Suprapubic skin (tissue), 4 donors: Measurements from ENCODE around the gene DIAPH2. TPM values are rescaled to one million over a fixed set of nuclear protein-coding genes. Genes with fewer than 3 reads are reported as not detected.
"Not testable (repeated sequence)": the region's sequence is repeated elsewhere in the genome, so short reads cannot be mapped to it uniquely, and the experiment has no call there.

Experiments used
- DNase-seq, 2 donors: peaks; one replicate each; pipeline ENCODE4 v3.0.0-alpha.2; 2019; ENCODE audit warnings: low spot score in 2 of 2
- H3K27ac ChIP-seq: fragments of 200-600 bp; sonication (generic); one replicate; pipeline ENCODE4 v1.5.1; 2019
- H3K27me3 ChIP-seq: fragments of 200-600 bp; sonication (generic); one replicate; pipeline ENCODE4 v1.5.1; 2019
- H3K36me3 ChIP-seq: fragments of 200-600 bp; sonication (generic); one replicate; pipeline ENCODE4 v1.5.1; 2019
- H3K4me1 ChIP-seq: fragments of 200-600 bp; sonication (generic); one replicate; pipeline ENCODE4 v1.5.1; 2019
- H3K4me3 ChIP-seq: fragments of 200-600 bp; sonication (generic); one replicate; pipeline ENCODE4 v1.5.1; 2019; ENCODE audit warnings: mild to moderate bottlenecking
- H3K9me3 ChIP-seq: fragments of 200-600 bp; sonication (generic); one replicate; pipeline ENCODE4 v1.5.1; 2019
- EP300 ChIP-seq: sonication (generic); formaldehyde crosslinking; IDR thresholded peaks from one replicate; pipeline ENCODE4 v1.6.1; 2017; ENCODE audit warnings: antibody characterized with exemption
- POLR2A ChIP-seq, 2 donors: fragments of 450-650 bp; IDR thresholded peaks; one replicate each; pipeline ENCODE4 v1.6.1; 2017; ENCODE audit warnings: antibody characterized with exemption in 2 of 2, mild to moderate bottlenecking in 2 of 2, moderate library complexity in 2 of 2
- POLR2AphosphoS5 ChIP-seq, 3 donors: sonication (generic); formaldehyde crosslinking; IDR thresholded peaks; one replicate each; pipeline ENCODE4 v1.6.1; 2017; ENCODE audit warnings: antibody characterized with exemption in 3 of 3
- WGBS: methylation state at CpG from one replicate; pipeline ENCODE4 v1.1.5; 2018; 5-methylcytosine and 5-hydroxymethylcytosine counted together
- total RNA-seq, 4 donors: library from RNA; depleted of rRNA; stranded (reverse); fragments of >200 nt; gene quantifications; one replicate each; pipeline ENCODE4 v1.1.0, GENCODE V29; 2016
- TF ChIP-seq, protein P1 (sequence below), 2 donors: fragments of 200-600 bp in 1 of 2; fragments of 450-650 bp in 1 of 2; sonication (generic) in 1 of 2; IDR thresholded peaks; one replicate each; pipeline ENCODE4 v1.5.1; 2016 to 2019; ENCODE audit warnings: antibody characterized with exemption in 2 of 2, mild to moderate bottlenecking in 1 of 2, moderate library complexity in 1 of 2

The DIAPH2 gene
- total RNA-seq, 4 donors from 2014 or later = 17.5 to 38.7 (median 18.6) TPM

DNA sequence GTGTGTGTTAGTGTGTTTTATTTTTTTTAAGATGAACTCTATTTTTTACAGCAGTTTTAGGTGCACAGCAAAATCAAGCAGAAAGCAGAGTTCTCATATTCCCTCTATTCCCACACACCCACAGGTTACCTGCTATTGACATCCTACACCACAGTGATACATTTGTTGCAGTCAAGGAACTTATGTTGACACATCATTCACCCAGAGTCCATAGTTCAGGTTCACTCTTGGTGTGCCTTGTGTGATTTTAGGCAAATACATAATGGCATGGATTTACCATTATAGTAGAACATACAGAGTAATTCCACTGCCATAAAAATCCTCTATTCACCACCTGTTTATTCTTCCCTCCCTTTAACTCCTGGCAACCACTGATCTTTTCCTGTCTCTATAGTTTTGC is 28.7 kb downstream of the DIAPH2 start:
- no peak overlapping the region for H3K27ac ChIP-seq
- TF ChIP-seq, protein P1, sequence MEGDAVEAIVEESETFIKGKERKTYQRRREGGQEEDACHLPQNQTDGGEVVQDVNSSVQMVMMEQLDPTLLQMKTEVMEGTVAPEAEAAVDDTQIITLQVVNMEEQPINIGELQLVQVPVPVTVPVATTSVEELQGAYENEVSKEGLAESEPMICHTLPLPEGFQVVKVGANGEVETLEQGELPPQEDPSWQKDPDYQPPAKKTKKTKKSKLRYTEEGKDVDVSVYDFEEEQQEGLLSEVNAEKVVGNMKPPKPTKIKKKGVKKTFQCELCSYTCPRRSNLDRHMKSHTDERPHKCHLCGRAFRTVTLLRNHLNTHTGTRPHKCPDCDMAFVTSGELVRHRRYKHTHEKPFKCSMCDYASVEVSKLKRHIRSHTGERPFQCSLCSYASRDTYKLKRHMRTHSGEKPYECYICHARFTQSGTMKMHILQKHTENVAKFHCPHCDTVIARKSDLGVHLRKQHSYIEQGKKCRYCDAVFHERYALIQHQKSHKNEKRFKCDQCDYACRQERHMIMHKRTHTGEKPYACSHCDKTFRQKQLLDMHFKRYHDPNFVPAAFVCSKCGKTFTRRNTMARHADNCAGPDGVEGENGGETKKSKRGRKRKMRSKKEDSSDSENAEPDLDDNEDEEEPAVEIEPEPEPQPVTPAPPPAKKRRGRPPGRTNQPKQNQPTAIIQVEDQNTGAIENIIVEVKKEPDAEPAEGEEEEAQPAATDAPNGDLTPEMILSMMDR (IDR thresholded peaks at IDR 0.05) = no peak
- TF ChIP-seq EP300 (no peak), POLR2A (IDR thresholded peaks at IDR 0.05) (no peak), POLR2AphosphoS5 (IDR thresholded peaks at IDR 0.05) (no peak)
- no peaks in the 10 kb centered on the region for H3K4me1 ChIP-seq
- no peak overlapping the region for H3K4me3 ChIP-seq
- H3K9me3 ChIP-seq = no peaks in the 10 kb centered on the region
- no peaks in the 10 kb centered on the region for H3K27me3 ChIP-seq
- H3K36me3 ChIP-seq = no peaks in the 10 kb centered on the region
- DNase-seq = no peak

DNA sequence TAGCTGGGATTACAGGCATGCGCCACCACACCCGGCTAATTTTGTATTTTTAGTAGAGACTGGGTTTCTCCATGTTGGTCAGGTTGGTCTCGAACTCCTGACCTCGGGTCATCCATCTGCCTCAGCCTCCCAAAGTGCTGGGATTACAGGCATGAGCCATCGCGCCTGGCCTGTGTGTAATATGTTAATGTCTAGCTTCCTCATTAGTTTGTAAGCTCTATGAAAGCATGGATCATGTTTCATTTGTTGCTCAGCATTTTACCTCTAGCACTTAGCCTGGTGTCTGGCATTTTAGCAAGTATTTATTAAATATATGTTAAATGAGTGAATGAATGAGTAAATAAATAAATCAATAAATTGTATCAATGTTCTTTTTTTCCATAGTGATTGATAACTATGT is 29.8 kb downstream of the DIAPH2 start:
- H3K9me3 ChIP-seq, H3K36me3 ChIP-seq, DNase-seq, H3K4me3 ChIP-seq, H3K27ac ChIP-seq, H3K27me3 ChIP-seq, H3K4me1 ChIP-seq: not testable (repeated sequence)
- 85% methylated on average over 6 of the region's 6 CpGs for WGBS

DNA sequence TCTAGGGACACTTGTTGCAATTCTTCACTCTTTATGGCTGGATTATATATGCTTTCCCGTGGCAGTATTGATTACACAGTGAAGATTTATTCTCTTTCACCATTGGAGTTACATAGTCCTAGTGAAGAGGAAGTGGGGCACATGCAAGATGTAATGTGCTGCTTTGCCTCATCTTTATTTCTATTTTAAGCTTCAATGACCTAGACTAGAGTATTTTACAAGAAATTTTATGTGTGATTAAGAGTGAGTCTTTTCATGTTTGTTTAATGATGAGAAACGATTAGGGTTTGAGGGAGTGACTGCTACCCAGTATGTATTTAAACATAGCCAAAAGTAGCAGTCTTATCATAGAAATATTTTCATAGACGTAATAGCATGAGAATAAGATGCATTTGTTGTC is 30.8 kb downstream of the DIAPH2 start:
- Histone ChIP-seq H3K36me3 (no peaks in the 10 kb centered on the region), H3K27ac (no peak overlapping the region), H3K4me3 (no peak overlapping the region), H3K9me3 (no peaks in the 10 kb centered on the region), H3K27me3 (no peaks in the 10 kb centered on the region), H3K4me1 (no peaks in the 10 kb centered on the region)
- no peak for DNase-seq
- TF ChIP-seq, protein P1 (IDR thresholded peaks at IDR 0.05) = no peak
- TF ChIP-seq EP300 = no peak
- TF ChIP-seq POLR2AphosphoS5 (IDR thresholded peaks at IDR 0.05) = no peak
- TF ChIP-seq POLR2A (IDR thresholded peaks at IDR 0.05) = no peak
- 53% methylated on average over 3 of the region's 3 CpGs for WGBS

DNA sequence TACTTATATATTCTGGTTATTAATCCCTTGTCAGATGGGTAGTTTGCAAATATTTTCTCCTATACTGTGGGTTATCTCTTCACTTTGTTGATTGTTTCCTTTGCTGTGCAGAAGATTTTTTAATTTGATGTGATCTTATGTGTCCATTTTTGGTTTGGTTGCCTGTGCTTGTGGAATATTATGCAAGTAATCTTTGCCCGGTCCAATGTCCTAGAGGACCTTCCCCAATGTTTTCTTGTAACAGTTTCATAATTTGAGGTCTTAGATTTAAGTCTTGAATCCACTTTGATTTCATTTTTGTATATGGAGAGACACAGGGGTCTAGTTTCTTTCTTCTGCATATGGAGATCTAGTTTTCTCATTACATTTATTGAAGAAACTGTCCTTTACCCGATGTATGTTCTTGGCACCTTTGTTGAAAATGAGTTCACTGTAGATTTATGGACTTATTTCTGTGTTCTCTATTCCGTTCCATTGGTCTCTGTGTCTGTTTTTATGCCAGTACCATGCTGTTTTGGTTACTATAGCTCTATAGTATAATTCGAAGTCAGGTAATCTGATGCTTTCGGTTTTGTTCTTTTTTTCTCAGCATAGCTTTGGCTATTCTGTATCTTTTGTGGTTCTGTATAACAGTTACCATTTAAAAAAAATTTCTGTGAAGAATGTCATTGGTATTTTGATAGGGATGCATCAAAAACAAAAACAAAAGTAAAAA is 34.7 kb downstream of the DIAPH2 start:
- no peaks in the 10 kb centered on the region for H3K9me3 ChIP-seq
- DNase-seq = no peak
- no peak overlapping the region for H3K27ac ChIP-seq
- H3K4me1 ChIP-seq = no peaks in the 10 kb centered on the region
- no peaks in the 10 kb centered on the region for H3K27me3 ChIP-seq
- TF ChIP-seq, protein P1 (IDR thresholded peaks at IDR 0.05) = no peak
- TF ChIP-seq EP300 = no peak
- no peak for TF ChIP-seq POLR2A (IDR thresholded peaks at IDR 0.05)
- TF ChIP-seq POLR2AphosphoS5 (IDR thresholded peaks at IDR 0.05) = no peak
- H3K4me3 ChIP-seq = no peak overlapping the region
- H3K36me3 ChIP-seq = no peaks in the 10 kb centered on the region
- 89% methylated on average over 5 of the region's 5 CpGs for WGBS

DNA sequence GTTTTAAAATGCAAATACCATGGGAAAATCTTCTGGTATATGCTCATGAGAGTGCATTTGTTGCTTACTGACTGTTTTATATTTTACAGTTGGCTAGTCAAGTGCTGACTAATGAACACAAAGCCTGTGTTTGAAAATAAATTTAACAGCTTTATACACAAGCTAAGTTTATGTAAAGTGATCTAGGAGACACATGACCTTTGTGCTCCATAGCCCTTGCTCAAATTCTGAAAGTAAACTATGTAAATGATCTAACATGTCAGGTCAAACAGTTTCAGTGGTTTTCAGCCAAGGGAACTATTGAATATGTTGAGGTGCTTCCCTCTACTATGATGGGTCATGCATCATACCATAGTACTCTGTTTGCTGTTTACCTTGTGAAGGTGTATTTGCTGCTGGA is 36.7 kb downstream of the DIAPH2 start:
- no peak overlapping the region for H3K4me3 ChIP-seq
- no peaks in the 10 kb centered on the region for H3K9me3 ChIP-seq
- TF ChIP-seq EP300 (no peak), POLR2A (IDR thresholded peaks at IDR 0.05) (no peak), POLR2AphosphoS5 (IDR thresholded peaks at IDR 0.05) (no peak)
- TF ChIP-seq, protein P1 (IDR thresholded peaks at IDR 0.05) = no peak
- no peak for DNase-seq
- no peaks in the 10 kb centered on the region for H3K27me3 ChIP-seq
- no peaks in the 10 kb centered on the region for H3K4me1 ChIP-seq
- H3K27ac ChIP-seq = no peak overlapping the region
- no peaks in the 10 kb centered on the region for H3K36me3 ChIP-seq

DNA sequence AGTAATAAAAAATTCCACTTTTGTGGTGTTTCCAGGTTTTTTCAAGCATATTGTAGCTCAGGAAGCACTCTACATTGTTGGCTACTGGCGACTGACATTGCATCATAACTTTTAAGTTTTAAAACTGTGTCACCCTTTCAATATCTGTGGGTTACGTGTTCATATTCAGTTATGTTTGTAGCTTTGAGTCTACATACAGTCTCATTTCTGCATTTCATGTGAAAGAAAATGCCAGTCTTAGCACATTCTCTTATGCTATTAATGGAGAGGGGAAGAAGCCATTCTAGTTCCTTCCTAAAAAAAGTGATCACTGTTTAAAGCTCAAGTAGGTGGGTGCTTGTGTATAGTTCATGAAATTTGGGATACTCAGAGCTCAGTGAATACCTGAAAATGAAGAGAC is 38.1 kb downstream of the DIAPH2 start:
- H3K36me3 ChIP-seq = no peaks in the 10 kb centered on the region
- no peaks in the 10 kb centered on the region for H3K27me3 ChIP-seq
- no peak for TF ChIP-seq POLR2AphosphoS5 (IDR thresholded peaks at IDR 0.05)
- TF ChIP-seq EP300 = no peak
- no peak for TF ChIP-seq POLR2A (IDR thresholded peaks at IDR 0.05)
- H3K4me1 ChIP-seq = no peaks in the 10 kb centered on the region
- no peak overlapping the region for H3K4me3 ChIP-seq
- no peak for DNase-seq
- no peaks in the 10 kb centered on the region for H3K9me3 ChIP-seq
- 73% methylated on average over 2 of the region's 2 CpGs for WGBS
- no peak overlapping the region for H3K27ac ChIP-seq
